ENCODE results near the gene ACY1.
"Not testable (repeated sequence)": the region's sequence is repeated elsewhere in the genome, so short reads cannot be mapped to it uniquely, and the experiment has no call there.

ACY1 gene

DNA sequence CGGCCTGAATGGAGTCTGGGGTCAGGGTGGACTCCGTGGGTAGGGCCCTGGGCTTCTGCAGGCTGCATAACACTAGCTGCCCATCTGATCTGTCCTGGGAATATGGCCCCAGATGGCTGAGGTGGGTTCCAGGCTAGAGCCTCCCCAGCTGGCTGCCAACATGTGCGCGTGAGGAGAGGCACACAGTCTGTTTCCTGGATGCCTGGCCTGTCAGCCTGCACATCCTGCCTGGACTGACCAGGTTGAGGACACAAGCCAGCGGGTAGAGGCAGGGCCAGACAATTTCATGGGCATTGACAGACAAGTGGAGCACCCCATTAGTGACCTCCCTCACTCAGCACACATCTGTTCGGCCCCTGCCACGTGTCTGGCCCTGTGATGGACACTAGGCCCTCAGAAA is 42.1 kb downstream of the ACY1 start:
- no peak for DNase-seq (ENCODE audit: low spot score)

DNA sequence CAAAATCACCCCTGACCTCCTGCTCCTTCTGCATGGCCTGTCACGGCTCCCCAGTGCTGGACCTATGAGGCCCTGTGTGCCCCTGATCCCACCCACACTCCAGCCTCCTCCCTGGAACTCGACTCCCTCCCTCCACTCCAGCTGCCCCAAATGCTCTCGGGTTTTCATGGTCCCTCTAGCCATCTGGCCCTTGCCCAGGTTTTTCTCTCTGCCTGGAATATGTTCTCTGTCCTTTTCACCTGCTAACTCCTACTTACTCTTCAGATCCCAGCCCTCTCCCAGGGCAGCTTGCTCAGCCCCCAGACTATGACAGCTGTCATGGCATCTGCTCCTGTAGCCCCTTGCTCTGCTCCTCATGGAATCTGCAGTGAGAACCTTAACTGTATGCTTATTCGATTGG is 42.7 kb downstream of the ACY1 start:
- peak; percentile 56 for DNase-seq (ENCODE audit: low spot score)

DNA sequence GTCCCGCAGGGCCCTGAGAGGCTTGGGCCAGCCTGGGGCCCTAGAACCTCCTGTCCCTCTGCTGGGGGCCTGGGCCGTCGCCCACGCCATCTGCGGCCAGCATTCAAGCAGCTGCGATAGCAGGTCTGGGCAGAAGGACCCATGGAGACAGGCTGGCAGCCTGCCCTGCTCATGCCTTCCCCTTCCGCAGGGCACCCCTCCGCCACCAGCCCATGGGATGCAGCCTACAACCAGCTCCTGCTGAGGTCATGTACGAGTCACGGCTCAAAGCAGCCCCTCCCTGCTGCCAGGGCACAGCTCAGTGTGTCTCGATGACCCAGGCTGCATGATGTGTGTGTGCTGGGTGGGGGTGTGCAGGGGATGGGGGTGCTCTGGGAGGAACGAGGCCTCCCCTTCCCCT is 45.2 kb downstream of the ACY1 start:
- DNase-seq (ENCODE audit: low spot score) = no peak

DNA sequence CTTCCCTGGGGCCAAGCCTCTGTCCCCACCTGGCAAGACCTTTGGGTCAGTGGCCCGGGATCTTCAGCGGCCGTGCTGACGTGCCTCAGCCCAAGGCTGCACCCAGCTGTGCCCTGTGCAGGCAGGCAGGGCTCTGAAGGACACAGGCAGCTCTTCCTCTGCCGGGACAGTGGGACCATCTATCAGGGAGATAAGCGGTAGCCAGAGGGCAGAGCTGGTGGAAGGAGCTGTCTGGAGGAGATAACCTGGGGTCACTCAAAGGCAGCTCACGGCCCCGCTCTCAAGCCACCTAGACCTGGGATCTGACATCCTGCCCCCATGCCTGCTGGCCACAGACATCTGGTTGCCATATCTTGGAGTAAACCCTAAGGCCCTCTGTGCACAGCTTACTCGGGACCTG is 45.7 kb downstream of the ACY1 start:
- DNase-seq (ENCODE audit: low spot score) = no peak

DNA sequence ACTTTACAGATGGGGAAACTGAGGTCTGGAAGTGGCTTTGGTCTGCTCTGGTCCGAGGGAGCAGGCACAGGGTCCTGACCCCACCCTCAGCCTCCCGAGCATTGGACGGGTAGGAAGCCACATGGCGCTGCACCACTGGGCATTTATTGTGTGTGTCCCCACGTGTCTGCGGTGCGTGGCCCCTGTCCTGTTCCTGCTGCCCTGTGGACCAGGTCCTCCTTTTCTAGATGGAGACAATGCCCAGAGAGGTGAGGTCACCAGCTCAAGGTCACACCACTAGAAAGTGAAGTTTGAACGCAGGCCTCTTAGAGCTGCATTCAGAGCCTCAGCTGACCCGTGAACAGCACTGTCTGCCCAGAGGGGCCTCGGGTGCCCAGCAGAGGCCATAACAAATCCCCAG is 46.2 kb downstream of the ACY1 start:
- no peak for DNase-seq (ENCODE audit: low spot score)

DNA sequence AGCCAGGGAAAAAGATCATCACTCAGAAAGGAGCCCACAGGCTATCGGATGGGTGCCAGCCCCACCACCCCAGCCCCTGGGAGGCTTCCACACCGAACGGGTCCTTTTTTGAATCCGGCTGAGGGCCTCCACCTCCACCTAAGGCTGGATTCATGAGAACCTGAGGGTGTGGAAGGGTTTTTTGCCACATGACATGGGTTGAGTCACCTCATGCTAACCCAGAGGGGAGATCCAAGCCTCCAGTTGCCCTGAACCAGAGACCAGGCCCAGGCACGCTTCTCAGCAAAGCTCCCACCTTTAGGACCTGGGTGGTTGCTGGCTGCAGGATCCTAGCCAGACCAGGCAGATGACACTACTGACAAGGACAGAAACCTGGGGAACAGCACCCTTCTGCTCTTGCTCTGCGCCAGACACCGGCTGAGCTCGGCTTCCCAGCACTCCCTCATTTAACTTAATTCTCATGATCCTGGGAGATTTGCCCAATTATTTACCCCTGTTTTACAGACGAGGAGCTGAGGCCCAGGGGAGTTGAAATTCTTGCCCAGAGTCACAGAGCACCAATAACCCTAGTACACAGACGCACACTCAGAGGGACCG is 47.5 kb downstream of the ACY1 start:
- DNase-seq (ENCODE audit: low spot score) = peak; percentile 69

DNA sequence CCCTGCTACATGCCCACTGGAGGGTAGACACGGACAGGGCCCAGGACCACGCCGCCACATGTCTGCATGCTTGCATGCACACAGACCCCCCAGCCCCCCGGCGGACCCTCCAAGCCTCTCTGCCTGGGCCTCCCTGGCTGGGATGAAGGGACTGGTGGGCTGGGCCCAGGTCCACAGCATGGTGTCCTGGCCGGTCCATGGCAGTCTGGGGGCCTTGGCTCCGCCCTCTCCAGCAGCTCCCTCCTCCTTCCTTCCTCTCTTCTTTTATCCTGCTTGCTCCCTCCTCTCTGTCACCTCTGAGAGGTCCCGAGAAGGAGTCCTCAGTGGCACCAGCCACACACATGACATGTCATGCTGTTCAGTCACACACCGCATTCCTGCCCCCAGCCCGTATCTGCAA is 48.6 kb downstream of the ACY1 start:
- no peak for DNase-seq (ENCODE audit: low spot score)

DNA sequence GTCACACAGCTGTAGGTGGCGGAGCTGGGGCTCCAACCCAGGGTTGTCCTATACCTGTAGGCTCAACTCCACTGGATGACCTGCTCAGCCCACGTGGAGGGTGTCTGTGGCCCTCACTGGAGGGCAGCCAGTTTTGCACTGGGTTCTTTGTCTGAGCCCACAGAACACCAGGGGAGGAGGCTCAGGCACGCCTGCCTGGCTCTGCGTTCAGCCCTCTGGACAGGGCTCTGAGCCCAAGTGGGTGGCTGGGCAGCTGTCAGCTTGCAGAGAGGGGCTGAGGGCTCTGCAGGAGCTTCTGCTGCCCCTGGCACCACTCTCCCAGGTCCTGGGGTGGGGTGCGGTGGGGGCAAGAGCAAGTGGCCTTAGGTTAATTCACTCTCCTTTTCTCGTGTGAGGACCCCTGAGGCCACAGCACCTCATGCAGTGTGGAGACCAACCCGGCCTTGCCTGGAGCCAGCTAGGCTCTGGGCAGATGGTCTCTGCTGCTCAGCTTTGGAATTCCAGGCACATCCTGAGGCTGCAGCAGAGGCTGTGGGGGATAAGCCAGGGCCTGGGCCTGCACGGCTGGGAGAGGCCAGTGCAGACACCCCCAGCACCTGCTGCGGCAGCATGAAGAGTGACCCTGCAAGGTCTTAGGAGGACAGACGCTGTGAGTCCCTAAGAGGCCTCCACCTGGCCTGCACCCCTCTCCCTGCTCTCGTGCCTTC is 49.5 kb downstream of the ACY1 start:
- peak; percentile 74 for DNase-seq (ENCODE audit: low spot score)

DNA sequence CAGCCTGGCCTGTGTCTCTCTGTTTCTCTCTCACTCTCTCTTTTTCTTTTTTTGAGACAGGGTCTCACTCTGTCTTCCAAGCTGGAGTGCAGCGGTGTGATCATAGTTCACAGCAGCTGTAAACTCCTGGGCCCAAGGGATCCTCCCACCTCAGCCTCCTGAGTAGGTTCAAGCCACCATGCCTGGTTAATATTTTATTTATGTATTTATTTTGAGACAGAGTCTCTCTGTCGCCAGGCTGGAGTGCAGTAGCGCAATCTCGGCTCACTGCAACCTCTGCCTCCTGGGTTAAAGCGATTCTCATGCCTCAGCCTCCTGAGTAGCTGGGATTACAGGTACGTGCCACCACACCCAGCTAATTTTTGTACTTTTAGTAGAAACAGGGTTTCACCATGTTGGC is 50.4 kb downstream of the ACY1 start:
- DNase-seq (ENCODE audit: low spot score) = not testable (repeated sequence)

DNA sequence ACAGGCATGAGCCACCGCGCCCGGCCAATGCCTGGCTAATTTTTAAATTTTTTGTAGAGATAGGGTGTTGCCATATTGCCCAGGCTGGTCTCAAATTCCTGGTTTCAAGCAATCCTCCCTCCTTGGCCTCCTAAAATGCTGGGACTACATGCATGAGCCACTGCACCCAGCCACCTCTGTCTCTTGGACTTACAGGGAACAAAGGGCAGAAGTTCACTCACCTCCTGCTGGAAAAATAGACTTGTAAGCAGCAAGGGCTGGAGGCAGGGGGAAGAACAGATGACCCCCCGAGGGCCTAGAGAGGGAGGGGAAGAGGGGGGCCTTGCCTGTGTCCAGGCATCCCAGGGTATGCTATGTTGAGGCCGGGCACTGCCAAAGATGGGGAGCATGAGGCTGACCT is 50.9 kb downstream of the ACY1 start:
- no peak for DNase-seq (ENCODE audit: low spot score)

DNA sequence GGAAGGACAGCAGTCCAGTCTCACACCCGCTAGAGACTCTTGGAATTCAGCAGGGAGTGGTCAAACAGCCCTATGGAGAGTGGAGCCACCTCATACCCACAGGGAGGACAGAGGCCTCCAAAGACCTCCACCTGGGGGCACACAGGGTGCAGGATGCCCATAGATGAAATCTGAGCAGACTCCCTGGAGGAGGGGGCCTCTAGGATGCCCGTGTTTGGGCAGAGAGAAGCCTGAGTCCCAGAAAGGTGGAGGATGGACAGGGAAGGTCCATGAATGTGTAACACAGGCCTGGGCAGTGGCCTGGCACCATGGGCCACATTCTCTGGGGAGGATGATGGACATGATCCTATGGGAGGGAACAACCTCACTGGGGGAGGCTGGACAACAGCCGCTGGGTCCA is 51.3 kb downstream of the ACY1 start:
- DNase-seq (ENCODE audit: low spot score) = no peak

DNA sequence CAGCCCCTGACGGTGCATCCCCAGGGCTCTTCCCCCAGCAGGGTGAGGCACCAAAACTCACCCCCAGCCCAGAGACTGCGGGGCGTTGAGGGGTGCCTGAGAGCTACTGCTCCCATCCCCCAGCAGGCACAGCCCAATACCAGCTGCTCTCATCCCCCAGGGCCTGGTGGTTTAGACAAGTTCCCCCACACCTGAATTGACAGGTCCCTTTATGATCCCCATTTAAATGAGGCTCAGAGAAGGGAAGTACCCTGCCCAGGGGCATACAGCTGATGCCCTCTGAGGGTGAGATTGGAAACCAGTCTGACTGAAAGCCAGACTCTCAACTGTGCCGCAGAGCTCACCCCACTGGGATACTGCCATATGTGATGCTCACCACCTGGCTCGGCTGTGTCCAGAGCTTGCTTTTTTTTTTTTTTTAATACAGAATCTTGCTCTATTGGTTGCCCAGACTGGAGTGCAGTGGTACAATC is 52.9 kb downstream of the ACY1 start:
- no peak for DNase-seq (ENCODE audit: low spot score)

DNA sequence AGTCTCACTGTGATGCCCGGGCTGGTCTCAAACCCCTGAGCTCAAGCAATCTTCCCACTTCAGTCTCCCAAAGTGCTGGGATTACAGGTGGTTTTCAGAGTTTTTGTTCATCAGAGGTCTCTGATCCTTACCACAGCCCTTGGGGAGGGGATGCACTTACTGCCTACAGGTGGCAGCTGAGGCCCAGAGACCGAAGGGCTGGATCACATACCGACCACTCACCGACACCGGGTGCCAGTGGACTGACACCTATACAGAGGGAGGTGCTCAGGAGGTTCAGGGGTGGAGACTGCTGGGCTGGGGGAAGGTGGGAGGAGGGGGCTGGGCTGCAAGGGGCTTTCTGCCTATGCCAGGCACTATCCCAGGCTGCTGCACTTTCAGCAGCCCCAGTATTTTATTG is 53.5 kb downstream of the ACY1 start:
- no peak for DNase-seq (ENCODE audit: low spot score)

DNA sequence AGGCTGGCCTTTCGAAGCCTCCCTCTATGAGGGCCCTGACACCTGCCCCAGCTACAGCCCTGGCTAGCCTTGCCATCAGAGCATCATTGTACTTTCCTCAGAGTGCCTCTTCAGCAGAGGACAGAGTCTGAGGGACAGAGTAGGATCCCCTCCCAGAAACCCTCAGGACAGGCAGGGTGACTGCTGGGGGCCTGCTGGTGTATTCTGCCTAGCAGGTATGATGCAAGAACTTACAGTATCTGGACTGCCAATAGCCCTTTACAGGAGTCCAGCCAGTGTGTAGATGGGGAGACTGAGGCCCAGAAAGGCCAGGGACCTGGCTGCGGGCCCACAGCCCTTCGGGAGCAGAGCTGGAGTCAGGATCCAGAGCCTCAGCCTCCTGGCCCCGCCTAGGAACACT is 54.0 kb downstream of the ACY1 start:
- DNase-seq (ENCODE audit: low spot score) = no peak

DNA sequence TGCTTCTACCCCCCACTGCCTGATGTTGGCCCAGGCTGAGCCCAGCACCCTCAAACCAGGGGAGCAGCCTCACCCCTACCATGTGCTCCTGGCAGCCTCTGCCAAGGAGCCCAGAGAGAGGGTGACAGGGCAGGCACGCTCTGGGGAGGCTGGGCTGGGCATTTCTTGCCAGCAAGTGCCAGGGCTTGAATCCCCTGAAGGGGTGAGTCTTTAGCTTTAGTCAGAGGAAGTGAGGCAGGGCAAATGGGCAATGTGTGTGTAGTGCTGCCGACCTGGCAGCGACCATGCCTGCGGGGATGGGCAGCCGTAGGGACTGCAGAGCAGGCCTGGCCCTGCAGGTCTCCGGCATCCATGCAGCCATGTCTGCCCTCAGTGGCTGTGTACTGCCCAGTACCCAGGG is 54.9 kb downstream of the ACY1 start:
- DNase-seq (ENCODE audit: low spot score) = no peak

Data from D341Med (cell line).